ENCODE results near the gene ADCYAP1R1. TPM values are rescaled to one million over a fixed set of nuclear protein-coding genes. Genes with fewer than 3 reads are reported as not detected.
A peak's percentile ranks its signal among the peaks of the same experiment; 100 is the strongest.

The ADCYAP1R1 gene
- 36.7 and 50.6 TPM in 2 replicates for polyA plus RNA-seq (2014; cell fraction: cytosol; rRNA removed)
- 26.5 and 30.1 TPM in 2 replicates for polyA plus RNA-seq (2014; cell fraction: nucleus; rRNA removed)

GRCh38 chr7:31051598-31052486 lies at the start of gene ADCYAP1R1:
Gene ADCYAP1R1 (plus strand): TSS chr7:31052308. CDS start chr7:31063265, 10,957 bp downstream.
- peak; percentile 83 for DNase-seq (ENCODE audit: low spot score)

- DNase-seq (ENCODE audit: low spot score) = no peak
These were observed 49.0 kb upstream of the ADCYAP1R1 start for GRCh38 chr7:31003097-31003496.

GRCh38 chr7:31003721-31004120 lies 48.4 kb upstream of the ADCYAP1R1 start:
- DNase-seq (ENCODE audit: low spot score) = no peak

- DNase-seq (ENCODE audit: low spot score) = no peak
These were observed 47.7 kb upstream of the ADCYAP1R1 start for GRCh38 chr7:31004393-31004792.

- peak; percentile 41 for DNase-seq (ENCODE audit: low spot score)
These were observed 45.3 kb upstream of the ADCYAP1R1 start for GRCh38 chr7:31006857-31007256.

- DNase-seq (ENCODE audit: low spot score) = no peak
These were observed 44.5 kb upstream of the ADCYAP1R1 start for GRCh38 chr7:31007634-31008033.

GRCh38 chr7:31014826-31015225 lies 37.3 kb upstream of the ADCYAP1R1 start:
- DNase-seq (ENCODE audit: low spot score) = no peak

- no peak for DNase-seq (ENCODE audit: low spot score)
These were observed 35.0 kb upstream of the ADCYAP1R1 start for GRCh38 chr7:31017032-31017675.

- DNase-seq (ENCODE audit: low spot score) = no peak
These were observed 34.4 kb upstream of the ADCYAP1R1 start for GRCh38 chr7:31017721-31018120.

- no peak for DNase-seq (ENCODE audit: low spot score)
These were observed 32.6 kb upstream of the ADCYAP1R1 start for GRCh38 chr7:31019509-31019908.

- no peak for DNase-seq (ENCODE audit: low spot score)
These were observed 31.9 kb upstream of the ADCYAP1R1 start for GRCh38 chr7:31020161-31020560.

- DNase-seq (ENCODE audit: low spot score) = no peak
These were observed 31.5 kb upstream of the ADCYAP1R1 start for GRCh38 chr7:31020652-31021051.

GRCh38 chr7:31022117-31022516 lies 30.0 kb upstream of the ADCYAP1R1 start:
- no peak for DNase-seq (ENCODE audit: low spot score)

- DNase-seq (ENCODE audit: low spot score) = no peak
These were observed 29.4 kb upstream of the ADCYAP1R1 start for GRCh38 chr7:31022726-31023125.

- no peak for DNase-seq (ENCODE audit: low spot score)
These were observed 28.2 kb upstream of the ADCYAP1R1 start for GRCh38 chr7:31023877-31024276.

GRCh38 chr7:31027161-31027965 lies 24.7 kb upstream of the ADCYAP1R1 start:
- peak; percentile 47 for DNase-seq (ENCODE audit: low spot score)

GRCh38 chr7:31028006-31028405 lies 24.1 kb upstream of the ADCYAP1R1 start:
- DNase-seq (ENCODE audit: low spot score) = no peak

GRCh38 chr7:31028417-31028992 lies 23.6 kb upstream of the ADCYAP1R1 start:
- DNase-seq (ENCODE audit: low spot score) = no peak

- no peak for DNase-seq (ENCODE audit: low spot score)
These were observed 22.7 kb upstream of the ADCYAP1R1 start for GRCh38 chr7:31029251-31030042.

- no peak for DNase-seq (ENCODE audit: low spot score)
These were observed 18.3 kb upstream of the ADCYAP1R1 start for GRCh38 chr7:31033674-31034300.
